ENCODE measurements around the gene SPO11. TPM values are rescaled to one million over a fixed set of nuclear protein-coding genes. Genes with fewer than 3 reads are reported as not detected.

SPO11 gene
- total and polyA plus RNA-seq, 9 of the 15 experiments (the other 6 are each of a cell fraction or from before 2014, with no cell fraction given) = not detected

- TF ChIP-seq ZBTB40 (IDR thresholded peaks at IDR 0.05) (no peak), ZBTB40 (CRISPR knock-in tag; IDR thresholded peaks at IDR 0.05) (no peak), XRCC5 (IDR thresholded peaks at IDR 0.05; ENCODE audit: low read depth, low read length) (no peak), SIN3A (IDR thresholded peaks at IDR 0.05; ENCODE audit: borderline replicate concordance in 2 of 2, control insufficient read depth in 1 of 2, low read depth in 2 of 2, low read length in 2 of 2) (peak in 1 of 2 experiments; percentile 72; a peak in 1 of 4 replicates), NELFE (IDR thresholded peaks at IDR 0.05; ENCODE audit: insufficient read depth, insufficient read length) (no peak), ILF3 (IDR thresholded peaks at IDR 0.05; ENCODE audit: borderline replicate concordance) (no peak), BCOR (IDR thresholded peaks at IDR 0.05) (0 out of 2 replicates have a peak, but pooled peaks have one; percentile 20), RHOXF2B (CRISPR knock-in tag; conservative IDR thresholded peaks at IDR 0.05) (no peak), CBFA2T2 (conservative IDR thresholded peaks at IDR 0.05) (no peak), USF1 (CRISPR knock-in tag; IDR thresholded peaks at IDR 0.05) (no peak), ZBTB7A (IDR thresholded peaks at IDR 0.05; ENCODE audit: borderline replicate concordance, control insufficient read depth, low read depth, low read length) (peak; percentile 83), HDAC2 (IDR thresholded peaks at IDR 0.05) (no peak), RAD51 (IDR thresholded peaks at IDR 0.05; ENCODE audit: borderline replicate concordance, low read depth) (no peak), ZNF263 (CRISPR knock-in tag; IDR thresholded peaks at IDR 0.05; ENCODE audit: borderline replicate concordance) (no peak), ZNF282 (CRISPR knock-in tag; IDR thresholded peaks at IDR 0.05) (no peak), SAFB (IDR thresholded peaks at IDR 0.05; ENCODE audit: borderline replicate concordance, low read depth, low read length) (no peak), ZNF134 (CRISPR knock-in tag; conservative IDR thresholded peaks at IDR 0.05) (no peak)
Observed at GRCh38 chr20:57388953-57389694, 59.5 kb downstream of the SPO11 start (continued).
